MCF 10A (cell line): ENCODE measurements around the gene CAVIN3. TPM values are rescaled to one million over a fixed set of nuclear protein-coding genes. Genes with fewer than 3 reads are reported as not detected.

Source experiments
- BruUV-seq: library from RNA; stranded (reverse); fragments of 400-500 nt; replicated peaks from 2 replicates; lab custom pipeline; 2021; lab: Mats Ljungman, UMichigan
- CTCF ChIA-PET: fragments of 300-600 bp; sonication (Branson Sonifier 250); formaldehyde crosslinking; extraction: SDS; loops from one replicate; lab custom pipeline; 2021; ENCODE audit warnings: antibody characterized with exemption, inconsistent platforms; lab: Yijun Ruan, JAX
- POLR2A ChIA-PET: fragments of 300-600, 350-650 bp; sonication (Branson Sonifier 250); formaldehyde crosslinking; extraction: SDS; loops from one replicate; lab custom pipeline; 2020; ENCODE audit warnings: antibody characterized with exemption, inconsistent platforms; lab: Yijun Ruan, JAX
- DNase-seq: peaks from one replicate; pipeline ENCODE4 v3.0.0-alpha.2; 2018; ENCODE audit not compliant: unreplicated experiment
- H3K27ac Mint-ChIP-seq: one replicate; pipeline ENCODE4 v1.8.0; 2022; ENCODE audit warnings: mild to moderate bottlenecking, low read depth, mixed read lengths; ENCODE audit not compliant: unreplicated experiment
- H3K27me3 Mint-ChIP-seq: one replicate; pipeline ENCODE4 v1.8.0; 2022; ENCODE audit warnings: mixed read lengths; ENCODE audit not compliant: insufficient read depth, unreplicated experiment
- H3K36me3 Mint-ChIP-seq: one replicate; pipeline ENCODE4 v1.8.0; 2022; ENCODE audit warnings: mild to moderate bottlenecking, moderate library complexity, mixed read lengths; ENCODE audit not compliant: insufficient read depth, unreplicated experiment
- H3K4me1 Mint-ChIP-seq: one replicate; pipeline ENCODE4 v1.8.0; 2022; ENCODE audit warnings: mixed read lengths; ENCODE audit not compliant: insufficient read depth, unreplicated experiment
- H3K4me3 Mint-ChIP-seq: one replicate; pipeline ENCODE4 v1.8.0; 2022; ENCODE audit warnings: mild to moderate bottlenecking, moderate library complexity, mixed read lengths; ENCODE audit not compliant: unreplicated experiment
- H3K9me3 Mint-ChIP-seq: one replicate; pipeline ENCODE4 v1.8.0; 2022; ENCODE audit warnings: mixed read lengths; ENCODE audit not compliant: unreplicated experiment
- intact Hi-C: fragments of 100-400 bp; cut with micrococcal nuclease; formaldehyde crosslinking; loops from 2 replicates; pipeline ENCODE4 v1.14.1; 2022
- total RNA-seq: library from RNA; stranded (reverse); gene quantifications from 2 replicates; pipeline ENCODE4 v1.2.3, GENCODE V29; 2022
- TF ChIP-seq, protein P1 (sequence below): fragments of 200-600 bp; IDR thresholded peaks from one replicate; pipeline ENCODE4 v1.8.0; 2022; ENCODE audit warnings: antibody characterized with exemption, mild to moderate bottlenecking; ENCODE audit not compliant: unreplicated experiment

The CAVIN3 gene
- total RNA-seq, 1 experiment from 2014 or later: 69.9 TPM

DNA sequence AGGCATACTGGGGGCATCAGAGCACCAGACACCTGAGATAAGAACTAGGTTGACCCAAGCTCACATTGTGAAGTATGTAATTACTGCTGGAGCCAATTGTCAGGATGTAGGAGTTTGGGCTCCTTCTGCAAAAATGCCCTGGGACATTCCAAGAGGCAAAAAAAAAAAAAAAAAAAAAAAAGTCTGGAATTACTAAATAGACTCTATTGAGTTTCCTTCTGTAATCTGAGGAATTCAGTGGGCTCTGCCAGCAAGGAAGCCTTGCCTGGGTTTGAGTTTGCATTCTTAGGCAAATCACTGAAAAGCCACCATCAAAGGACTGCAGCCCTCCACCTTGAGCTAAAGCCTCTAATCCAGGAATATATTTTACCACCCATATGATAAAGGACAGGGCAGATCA is 8.0 kb upstream of the CAVIN3 start:
- POLR2A ChIA-PET: interaction anchor here (0.8 kb wide), 1 partner anchor 62 kb away, joined by 4 read pairs; no protein-coding TSS in a partner anchor
- no peaks in the 10 kb centered on the region for H3K36me3 Mint-ChIP-seq
- H3K27ac Mint-ChIP-seq: no peak overlapping the region
- no peaks in the 10 kb centered on the region for H3K9me3 Mint-ChIP-seq
- no peaks in the 10 kb centered on the region for H3K27me3 Mint-ChIP-seq
- CTCF ChIA-PET: interaction anchor here (0.8 to 17.9 kb wide), 5 partner anchors 11 to 77 kb away, joined by 3 to 176 read pairs (median 4); no protein-coding TSS in a partner anchor
- BruUV-seq: no TSS peak
- intact Hi-C loops: no loop called here
- DNase-seq: no peak
- H3K4me3 Mint-ChIP-seq: no peak overlapping the region
- H3K4me1 Mint-ChIP-seq: no peaks in the 10 kb centered on the region
- TF ChIP-seq, protein P1, sequence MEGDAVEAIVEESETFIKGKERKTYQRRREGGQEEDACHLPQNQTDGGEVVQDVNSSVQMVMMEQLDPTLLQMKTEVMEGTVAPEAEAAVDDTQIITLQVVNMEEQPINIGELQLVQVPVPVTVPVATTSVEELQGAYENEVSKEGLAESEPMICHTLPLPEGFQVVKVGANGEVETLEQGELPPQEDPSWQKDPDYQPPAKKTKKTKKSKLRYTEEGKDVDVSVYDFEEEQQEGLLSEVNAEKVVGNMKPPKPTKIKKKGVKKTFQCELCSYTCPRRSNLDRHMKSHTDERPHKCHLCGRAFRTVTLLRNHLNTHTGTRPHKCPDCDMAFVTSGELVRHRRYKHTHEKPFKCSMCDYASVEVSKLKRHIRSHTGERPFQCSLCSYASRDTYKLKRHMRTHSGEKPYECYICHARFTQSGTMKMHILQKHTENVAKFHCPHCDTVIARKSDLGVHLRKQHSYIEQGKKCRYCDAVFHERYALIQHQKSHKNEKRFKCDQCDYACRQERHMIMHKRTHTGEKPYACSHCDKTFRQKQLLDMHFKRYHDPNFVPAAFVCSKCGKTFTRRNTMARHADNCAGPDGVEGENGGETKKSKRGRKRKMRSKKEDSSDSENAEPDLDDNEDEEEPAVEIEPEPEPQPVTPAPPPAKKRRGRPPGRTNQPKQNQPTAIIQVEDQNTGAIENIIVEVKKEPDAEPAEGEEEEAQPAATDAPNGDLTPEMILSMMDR: no peak

DNA sequence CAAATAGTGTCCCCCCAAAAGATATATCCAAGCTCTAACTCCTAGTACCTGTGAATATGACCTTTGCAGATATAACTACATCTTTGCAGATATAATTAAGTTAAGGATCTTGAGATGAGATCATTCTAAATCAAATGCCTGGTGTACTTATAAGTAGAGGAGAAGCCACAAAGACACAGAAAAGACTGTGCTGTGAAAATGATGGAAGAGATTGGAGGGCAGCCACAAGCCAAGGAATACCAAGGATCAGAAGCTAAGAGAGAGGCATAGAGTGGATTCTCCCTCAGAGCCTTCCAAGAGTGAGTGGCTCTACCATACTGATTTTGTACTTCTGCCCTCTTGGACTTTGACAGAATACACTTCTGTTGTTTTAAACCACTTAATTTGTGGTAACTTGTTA is 7.5 kb upstream of the CAVIN3 start:
- POLR2A ChIA-PET: interaction anchor here (0.8 kb wide), 1 partner anchor 63 kb away, joined by 4 read pairs; no protein-coding TSS in a partner anchor
- intact Hi-C loops: no loop called here
- no peaks in the 10 kb centered on the region for H3K27me3 Mint-ChIP-seq
- CTCF ChIA-PET: interaction anchor here (0.8 to 17.9 kb wide), 5 partner anchors 11 to 77 kb away, joined by 3 to 176 read pairs (median 4); no protein-coding TSS in a partner anchor
- no peaks in the 10 kb centered on the region for H3K36me3 Mint-ChIP-seq
- no TSS peak for BruUV-seq
- H3K27ac Mint-ChIP-seq: no peak overlapping the region
- no peaks in the 10 kb centered on the region for H3K4me1 Mint-ChIP-seq
- no peak overlapping the region for H3K4me3 Mint-ChIP-seq
- DNase-seq: no peak
- TF ChIP-seq, protein P1: no peak
- H3K9me3 Mint-ChIP-seq: no peaks in the 10 kb centered on the region

DNA sequence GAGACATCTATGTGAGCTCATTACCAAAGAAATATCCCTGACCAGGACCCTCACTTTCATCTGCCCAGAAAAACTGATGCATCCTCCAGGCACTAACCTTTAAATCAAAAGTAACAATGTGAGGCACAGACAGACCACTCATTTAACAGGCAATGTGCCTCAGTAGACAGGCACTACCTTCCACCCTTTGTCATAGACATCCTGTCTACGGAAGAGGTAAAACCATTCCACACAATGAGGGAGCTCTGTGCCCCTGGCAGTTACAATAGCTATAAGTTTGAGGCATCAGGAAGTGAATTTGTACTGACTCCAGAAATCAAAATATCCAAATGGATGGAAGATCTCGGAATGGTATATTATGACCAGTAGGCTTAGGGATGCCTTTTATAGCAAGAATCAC is 6.7 kb upstream of the CAVIN3 start:
- H3K27me3 Mint-ChIP-seq: no peaks in the 10 kb centered on the region
- CTCF ChIA-PET: interaction anchor here (0.6 to 17.9 kb wide), 9 partner anchors 10 to 915 kb away, joined by 3 to 176 read pairs (median 5); no protein-coding TSS in a partner anchor

DNA sequence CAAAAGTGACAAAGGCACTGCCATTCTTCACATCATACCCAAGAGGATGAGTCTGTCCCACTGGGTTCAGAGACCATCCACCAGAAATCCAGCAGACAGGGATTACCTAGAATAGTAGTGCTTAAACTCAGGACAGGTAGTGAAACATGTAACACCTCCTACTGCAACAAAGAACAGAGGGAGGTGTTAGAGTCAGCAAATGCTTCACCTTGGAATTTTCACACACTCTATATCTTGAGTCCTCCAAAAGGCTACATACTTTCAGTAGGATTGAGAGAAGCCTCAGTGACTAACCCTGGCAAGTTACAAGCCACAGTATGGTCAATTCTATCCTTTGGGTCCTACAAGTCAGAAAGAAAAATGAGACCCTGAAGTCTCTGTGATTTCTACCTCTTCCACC is 6.0 kb upstream of the CAVIN3 start:
- Mint-ChIP-seq H3K36me3 (no peaks in the 10 kb centered on the region), H3K27ac (no peak overlapping the region), H3K4me1 (peaks cover 14% of the 10 kb centered on the region), H3K27me3 (no peaks in the 10 kb centered on the region), H3K4me3 (no peak overlapping the region), H3K9me3 (no peaks in the 10 kb centered on the region)
- ChIA-PET CTCF (interaction anchor here (0.6 to 17.9 kb wide), 7 partner anchors 11 to 303 kb away, joined by 3 to 176 read pairs (median 7); no protein-coding TSS in a partner anchor), POLR2A (interaction anchor here (1.3 kb wide), 1 partner anchor 7 kb away, joined by 3 read pairs; no protein-coding TSS in a partner anchor)
- TF ChIP-seq, protein P1: no peak
- DNase-seq: no peak
- no TSS peak for BruUV-seq
- intact Hi-C loops: no loop called here

More for the DNA sequence above, 6.7 kb upstream of the CAVIN3 start:
- no TSS peak for BruUV-seq
- TF ChIP-seq, protein P1: no peak
- DNase-seq: no peak
- POLR2A ChIA-PET: no interaction called here
- no peaks in the 10 kb centered on the region for H3K36me3 Mint-ChIP-seq
- peaks cover 7% of the 10 kb centered on the region for H3K4me1 Mint-ChIP-seq
- no peak overlapping the region for H3K27ac Mint-ChIP-seq
- intact Hi-C loops: no loop called here
- H3K4me3 Mint-ChIP-seq: no peak overlapping the region
- no peaks in the 10 kb centered on the region for H3K9me3 Mint-ChIP-seq
